HL-60/S4 (cell line): ENCODE data around the gene HAGH.

Experiments
- in situ Hi-C: fragments of 300-500 bp; cut with MboI; formaldehyde crosslinking; loops from 2 replicates; pipeline ENCODE4 v1.14.3; 2022; ENCODE audit warnings: low sequenced_read_pairs

The HAGH gene

DNA sequence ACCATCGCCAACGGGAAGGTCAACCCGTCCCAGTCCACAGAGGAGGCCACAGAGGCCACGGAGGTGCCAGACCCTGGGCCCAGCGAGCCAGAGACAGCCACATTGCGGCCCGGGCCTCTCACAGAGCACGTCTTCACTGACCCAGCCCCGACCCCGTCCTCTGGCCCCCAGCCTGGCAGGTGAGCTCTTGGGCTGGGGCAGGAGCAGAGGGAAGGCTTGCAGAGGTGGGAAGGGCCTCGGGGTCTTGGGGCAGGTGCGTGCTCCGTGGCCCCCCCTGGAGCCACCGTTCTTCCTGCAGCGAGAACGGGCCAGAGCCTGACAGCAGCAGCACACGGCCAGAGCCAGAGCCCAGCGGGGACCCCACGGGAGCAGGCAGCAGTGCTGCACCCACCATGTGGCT is 60.4 kb downstream of the HAGH start:
- in situ Hi-C loops, result no loop called here

DNA sequence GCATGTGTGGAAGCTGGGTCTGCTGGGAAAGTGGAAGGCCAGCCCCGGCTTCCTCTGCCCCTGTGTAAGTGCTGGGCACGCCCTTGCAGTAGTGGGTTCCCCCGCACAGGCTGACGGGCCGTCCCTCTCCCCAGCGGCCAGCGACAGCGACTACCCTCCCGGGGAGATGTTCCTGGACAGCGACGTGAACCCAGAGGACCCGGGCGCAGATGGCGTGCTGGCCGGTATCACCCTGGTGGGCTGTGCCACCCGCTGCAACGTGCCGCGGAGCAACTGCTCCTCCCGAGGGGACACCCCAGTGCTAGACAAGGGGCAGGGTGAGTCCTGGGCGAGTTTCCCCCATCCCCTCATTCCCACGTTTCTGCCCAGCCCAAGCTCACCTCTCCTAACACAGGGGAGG is 60.8 kb downstream of the HAGH start:
- in situ Hi-C loops, result no loop called here

DNA sequence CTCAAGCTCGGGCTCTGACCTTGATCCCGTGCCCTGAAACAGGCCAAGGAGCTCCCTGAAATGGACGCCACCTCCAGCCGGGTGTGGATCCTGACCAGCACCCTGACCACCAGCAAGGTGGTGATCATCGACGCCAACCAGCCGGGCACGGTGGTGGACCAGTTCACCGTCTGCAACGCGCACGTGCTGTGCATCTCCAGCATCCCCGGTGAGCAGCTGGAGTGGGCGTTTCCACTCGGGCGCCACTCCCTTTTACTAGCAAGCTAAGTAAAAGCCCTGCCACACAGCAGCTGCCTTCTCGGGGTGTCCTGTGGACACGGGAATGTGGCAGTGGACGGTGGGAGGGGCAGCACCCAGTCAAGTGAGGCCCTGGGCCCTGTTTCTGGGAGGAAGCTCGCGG is 61.7 kb downstream of the HAGH start:
- in situ Hi-C loops, result no loop called here

DNA sequence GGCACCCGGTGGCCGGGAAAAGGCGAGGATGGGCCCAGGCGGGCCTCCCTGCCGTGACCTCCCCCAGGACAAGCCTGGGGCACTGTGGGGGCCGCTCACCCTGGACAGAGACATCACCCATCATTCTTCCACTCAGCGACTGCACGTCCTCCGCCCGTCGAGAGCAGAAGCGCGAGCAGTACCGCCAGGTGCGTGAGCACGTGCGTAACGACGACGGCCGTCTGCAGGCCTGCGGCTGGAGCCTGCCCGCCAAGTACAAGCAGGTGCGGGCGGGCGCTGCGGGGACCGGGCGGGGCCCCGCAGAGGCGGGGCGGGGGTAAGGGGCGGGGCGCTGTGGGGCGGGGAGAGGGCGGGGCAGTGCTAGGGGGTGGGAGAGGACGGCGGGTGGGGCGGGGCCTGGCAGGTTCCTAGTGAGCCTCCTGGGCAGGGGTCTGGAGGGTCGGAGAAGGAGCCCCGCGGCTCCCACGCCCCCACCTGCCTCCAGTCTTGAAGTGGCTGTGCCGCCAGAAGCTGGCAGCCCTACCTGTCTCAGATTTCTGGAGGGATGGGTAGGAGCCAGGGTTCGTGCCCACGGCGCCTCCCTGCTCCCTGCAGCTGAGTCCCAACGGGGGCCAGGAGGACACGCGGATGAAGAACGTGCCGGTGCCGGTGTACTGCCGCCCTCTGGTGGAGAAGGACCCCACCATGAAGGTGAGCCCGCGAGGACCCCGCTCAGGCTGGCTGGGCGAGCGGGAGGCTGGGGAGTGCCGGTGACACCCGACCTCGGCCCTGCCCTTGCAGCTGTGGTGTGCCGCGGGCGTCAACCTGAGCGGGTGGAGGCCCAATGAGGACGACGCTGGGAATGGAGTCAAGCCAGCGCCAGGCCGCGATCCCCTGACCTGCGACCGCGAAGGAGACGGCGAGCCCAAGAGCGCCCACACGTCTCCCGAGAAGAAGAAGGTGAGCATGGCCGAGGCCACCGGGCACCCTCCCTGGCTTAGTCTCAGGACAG is 62.8 kb downstream of the HAGH start:
- in situ Hi-C loops, result no loop called here

DNA sequence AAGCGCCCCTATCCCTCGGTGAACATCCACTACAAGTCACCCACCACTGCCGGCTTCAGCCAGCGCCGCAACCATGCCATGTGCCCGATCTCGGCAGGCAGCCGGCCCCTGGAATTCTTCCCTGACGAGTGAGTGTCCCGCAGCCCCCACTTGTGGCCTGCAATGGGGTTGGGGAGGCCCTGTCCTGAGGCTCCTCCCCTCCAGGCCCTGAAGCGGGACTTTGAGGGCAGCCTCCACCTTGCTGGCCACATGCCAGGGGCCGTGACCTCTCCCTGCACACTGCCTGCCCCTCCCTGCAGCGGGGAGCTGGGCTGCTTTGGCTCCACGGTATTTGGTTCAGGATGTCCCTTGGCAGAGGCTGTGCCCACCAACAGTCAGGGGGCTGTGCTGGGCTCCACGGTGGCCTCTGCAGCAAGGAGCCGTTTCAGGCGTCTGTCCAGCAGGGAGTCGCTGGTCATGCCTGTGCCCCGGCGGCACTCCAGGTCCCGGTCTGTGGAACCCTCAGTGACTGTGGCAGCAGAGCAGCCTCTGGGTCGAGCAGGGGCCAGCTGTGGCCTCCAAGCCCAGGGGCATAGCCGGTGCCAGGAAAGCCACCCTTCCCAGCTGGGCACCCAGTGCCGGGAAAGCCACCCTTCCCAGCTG is 63.6 kb downstream of the HAGH start:
- in situ Hi-C loops, result no loop called here

DNA sequence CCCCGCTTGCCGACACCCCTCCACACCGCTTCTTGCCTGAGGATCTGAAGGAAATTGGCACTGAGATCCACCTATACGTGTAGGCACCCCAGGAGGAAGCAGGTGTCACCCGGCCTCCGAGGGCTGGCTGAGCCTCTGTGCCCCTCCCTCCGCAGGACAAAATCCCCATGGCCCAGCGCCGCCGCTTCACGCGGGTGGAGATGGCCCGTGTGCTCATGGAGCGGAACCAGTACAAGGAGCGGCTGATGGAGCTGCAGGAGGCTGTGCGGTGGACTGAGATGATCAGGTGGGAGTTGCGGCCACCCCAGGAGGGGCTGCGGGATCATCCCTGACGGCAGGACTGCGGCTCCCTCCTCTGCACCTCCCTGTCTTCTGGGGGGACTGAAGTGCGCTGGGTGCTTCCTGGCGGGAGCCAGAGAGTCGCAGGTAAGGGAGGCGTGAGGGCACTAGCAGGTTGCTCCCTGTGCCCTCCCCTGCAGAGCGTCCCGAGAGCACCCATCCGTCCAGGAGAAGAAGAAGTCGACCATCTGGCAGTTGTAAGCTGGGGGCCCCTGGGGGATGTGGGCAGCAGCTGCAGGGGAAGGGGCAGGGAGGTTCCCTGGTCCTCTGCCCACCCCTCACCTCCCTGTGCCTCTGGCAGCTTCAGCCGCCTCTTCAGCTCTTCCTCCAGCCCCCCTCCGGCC is 64.3 kb downstream of the HAGH start:
- in situ Hi-C loops, result no loop called here

DNA sequence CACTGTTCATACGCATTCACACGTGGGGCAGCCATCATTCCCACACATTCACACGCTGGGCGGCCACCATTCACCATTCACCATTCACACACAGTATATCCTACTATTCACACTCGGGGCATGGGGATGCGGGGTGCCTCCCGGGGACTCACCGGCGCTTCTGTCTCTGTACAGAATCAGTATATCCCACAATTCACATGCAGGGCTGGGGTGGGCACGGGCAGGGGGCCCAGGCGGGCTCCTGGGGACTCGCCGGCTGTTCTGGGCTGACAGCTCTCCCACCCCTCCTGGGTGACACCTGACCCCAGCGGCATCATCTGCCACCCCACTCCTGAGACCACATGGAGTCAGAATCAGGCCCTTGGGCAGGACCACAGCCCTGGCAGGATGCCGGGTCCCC is 64.9 kb downstream of the HAGH start:
- in situ Hi-C loops, result no loop called here

DNA sequence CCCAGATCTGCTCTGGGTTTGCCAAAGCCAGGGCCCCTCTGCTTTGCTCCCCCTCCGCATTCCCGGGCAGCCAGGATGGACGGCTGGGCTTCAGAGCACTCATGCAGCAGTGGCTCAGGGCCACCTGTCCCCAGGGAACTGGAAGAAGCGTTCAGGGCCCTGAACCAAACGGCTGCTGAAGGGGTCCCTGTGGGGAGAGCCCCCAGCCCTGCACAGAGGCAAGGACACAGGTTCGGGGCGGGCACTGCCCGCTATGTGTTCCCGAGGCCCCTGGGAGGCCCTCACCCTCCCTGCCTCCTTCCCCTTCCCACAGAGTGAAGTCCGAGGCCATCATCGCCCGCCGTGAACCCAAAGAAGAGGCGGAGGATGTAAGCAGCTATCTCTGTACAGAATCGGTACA is 65.7 kb downstream of the HAGH start:
- in situ Hi-C loops, result no loop called here

DNA sequence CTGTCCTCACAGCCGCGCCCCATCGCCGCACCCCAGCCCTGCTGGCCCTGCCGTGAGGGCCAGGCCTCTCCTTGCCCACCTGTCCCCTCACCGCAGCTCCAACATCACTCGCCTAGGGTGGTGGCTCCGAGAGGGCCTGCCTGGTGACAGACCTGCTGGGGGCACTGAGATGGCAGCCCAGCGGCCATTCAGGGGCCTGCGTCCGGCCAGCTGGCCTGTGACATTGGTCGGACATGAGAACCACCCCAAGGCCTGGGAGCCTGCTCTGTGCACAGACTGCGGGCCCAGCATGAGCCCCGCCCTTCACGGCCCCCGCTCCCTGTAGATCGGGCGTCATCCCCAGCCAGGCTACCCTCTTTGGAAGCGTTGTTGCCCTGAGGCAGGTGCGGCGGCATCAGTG is 67.1 kb downstream of the HAGH start:
- in situ Hi-C loops, result no loop called here

DNA sequence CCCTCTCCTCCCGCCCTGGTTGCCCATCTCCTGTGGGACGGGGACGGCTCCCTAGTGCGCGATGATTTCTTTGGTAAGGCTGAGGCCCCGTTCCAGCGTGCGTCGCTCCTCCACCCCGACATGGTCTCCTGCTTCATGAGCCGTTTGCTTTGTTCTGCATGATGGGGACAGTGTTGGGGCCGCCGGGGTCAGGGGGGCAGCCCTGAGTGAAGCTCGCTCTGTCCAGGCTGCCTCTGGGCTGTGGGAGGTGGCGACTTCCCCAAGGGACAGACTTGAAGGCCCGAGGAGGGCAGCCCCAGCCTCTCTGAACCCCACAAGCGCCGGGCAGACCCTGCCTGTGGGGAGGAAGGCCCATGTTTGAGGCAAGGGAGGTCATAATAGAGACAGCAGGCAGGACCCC is 67.7 kb downstream of the HAGH start:
- in situ Hi-C loops, result no loop called here

DNA sequence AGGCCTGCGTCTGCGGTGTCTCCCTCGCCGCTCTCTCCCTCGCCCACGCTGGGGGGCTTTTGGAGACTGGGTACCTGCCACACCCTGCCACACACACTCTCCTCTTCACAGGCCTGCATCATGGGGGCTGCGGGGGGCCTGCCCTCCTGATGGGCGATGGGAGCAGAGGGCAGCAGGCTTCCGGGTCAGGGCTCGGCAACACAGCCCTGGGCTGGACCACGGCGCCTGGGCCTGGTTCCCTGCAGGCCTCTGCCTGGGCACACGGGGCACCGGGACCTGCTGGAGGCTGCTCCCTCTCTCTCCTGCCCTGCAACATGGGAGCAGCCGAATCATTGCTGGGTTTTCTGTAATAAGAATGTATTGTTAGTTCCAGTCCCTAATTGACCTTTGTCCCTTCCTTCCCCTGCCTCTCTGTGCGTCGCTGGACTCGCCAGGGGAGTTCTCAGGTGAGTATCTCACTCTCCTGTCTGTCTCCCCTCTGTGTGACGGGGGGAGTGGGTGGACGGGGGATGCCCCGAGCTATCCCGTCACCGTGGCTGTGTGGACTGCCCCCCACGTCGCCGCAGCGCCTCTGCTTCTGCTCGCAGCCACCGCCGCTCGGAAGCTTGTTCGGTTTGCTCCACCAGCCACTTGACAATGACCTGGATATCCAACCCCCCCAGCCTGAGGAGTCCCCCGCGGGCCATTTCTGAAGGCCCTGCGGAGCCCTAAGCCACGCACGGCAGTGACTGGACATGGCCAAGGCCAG is 68.7 kb downstream of the HAGH start:
- in situ Hi-C loops, result no loop called here
